ENCODE results near the gene PDE7B. TPM values are rescaled to one million over a fixed set of nuclear protein-coding genes. Genes with fewer than 3 reads are reported as not detected.

Gene PDE7B
- total RNA-seq, 1 donor from 2014 or later, result 0.05 TPM

- Mint-ChIP-seq H3K4me3 (ENCODE audit: unreplicated experiment) (no peak overlapping the region), H3K36me3 (ENCODE audit: low read depth) (no peaks in the 10 kb centered on the region), H3K27ac (ENCODE audit: unreplicated experiment) (no peak overlapping the region), H3K27me3 (ENCODE audit: low read depth) (no peaks in the 10 kb centered on the region), H3K9me3 (ENCODE audit: low read depth) (peaks cover 4% of the 10 kb centered on the region), H3K4me1 (ENCODE audit: low read depth) (peaks cover 11% of the 10 kb centered on the region)
- TF ChIP-seq CTCF (IDR thresholded peaks at IDR 0.05), result no peak
- no peak for DNase-seq (ENCODE audit: low spot score)
Measured at GRCh38 chr6:136072691-136073090, 221.2 kb downstream of the PDE7B start.

GRCh38 chr6:136073216-136073615, 221.7 kb downstream of the PDE7B start:
- peaks cover 5% of the 10 kb centered on the region for H3K4me1 Mint-ChIP-seq (ENCODE audit: low read depth)
- no peak overlapping the region for H3K4me3 Mint-ChIP-seq (ENCODE audit: unreplicated experiment)
- no peaks in the 10 kb centered on the region for H3K36me3 Mint-ChIP-seq (ENCODE audit: low read depth)
- TF ChIP-seq CTCF (IDR thresholded peaks at IDR 0.05), result no peak
- peaks cover 2% of the 10 kb centered on the region for H3K27me3 Mint-ChIP-seq (ENCODE audit: low read depth)
- DNase-seq (ENCODE audit: low spot score), result no peak
- no peak overlapping the region for H3K27ac Mint-ChIP-seq (ENCODE audit: unreplicated experiment)
- peaks cover 4% of the 10 kb centered on the region for H3K9me3 Mint-ChIP-seq (ENCODE audit: low read depth)

GRCh38 chr6:136076496-136076895, 225.0 kb downstream of the PDE7B start:
- Mint-ChIP-seq H3K27ac (ENCODE audit: unreplicated experiment) (no peak overlapping the region), H3K9me3 (ENCODE audit: low read depth) (peaks cover 4% of the 10 kb centered on the region), H3K4me3 (ENCODE audit: unreplicated experiment) (no peak overlapping the region), H3K4me1 (ENCODE audit: low read depth) (no peaks in the 10 kb centered on the region), H3K36me3 (ENCODE audit: low read depth) (no peaks in the 10 kb centered on the region), H3K27me3 (ENCODE audit: low read depth) (peaks cover 2% of the 10 kb centered on the region)
- no peak for DNase-seq (ENCODE audit: low spot score)
- TF ChIP-seq CTCF (IDR thresholded peaks at IDR 0.05), result no peak

GRCh38 chr6:136077834-136078576, 226.5 kb downstream of the PDE7B start:
- DNase-seq (ENCODE audit: low spot score), result no peak
- Mint-ChIP-seq H3K4me3 (ENCODE audit: unreplicated experiment) (no peak overlapping the region), H3K4me1 (ENCODE audit: low read depth) (no peaks in the 10 kb centered on the region)

More at GRCh38 chr6:136077834-136078576, 226.5 kb downstream of the PDE7B start:
- H3K27ac Mint-ChIP-seq (ENCODE audit: unreplicated experiment), result no peak overlapping the region
- no peaks in the 10 kb centered on the region for H3K36me3 Mint-ChIP-seq (ENCODE audit: low read depth)
- peaks cover 2% of the 10 kb centered on the region for H3K27me3 Mint-ChIP-seq (ENCODE audit: low read depth)
- no peak for TF ChIP-seq CTCF (IDR thresholded peaks at IDR 0.05)
- peaks cover 4% of the 10 kb centered on the region for H3K9me3 Mint-ChIP-seq (ENCODE audit: low read depth)
